ENCODE measurements around the gene ACYP2. TPM values are rescaled to one million over a fixed set of nuclear protein-coding genes. Genes with fewer than 3 reads are reported as not detected.

ACYP2 gene
- total RNA-seq, 3 donors from 2014 or later, result 19.3 to 39.2 (median 27.8) TPM

DNA sequence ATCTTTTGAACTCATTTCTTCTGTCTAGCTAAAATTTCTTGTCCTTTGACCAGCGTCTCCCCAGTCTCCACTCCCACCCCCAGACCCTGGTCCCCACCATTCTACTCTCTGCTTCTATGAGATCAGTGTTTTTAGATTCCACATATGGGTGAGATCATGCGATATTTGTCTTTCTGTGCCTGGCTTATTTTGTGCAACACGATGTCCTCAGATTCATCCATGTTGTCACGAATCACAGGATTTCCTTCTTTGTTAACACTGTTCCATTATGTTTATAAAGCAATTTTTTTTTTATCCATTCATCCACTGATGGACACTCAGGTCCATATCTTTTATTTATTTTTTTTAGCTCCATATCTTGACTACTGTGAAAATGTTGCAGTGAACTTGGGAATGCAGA lies 16.0 kb upstream of the ACYP2 start:
- Histone ChIP-seq H3K27me3 (no peaks in the 10 kb centered on the region), H3K36me3 (no peaks in the 10 kb centered on the region), H3K4me3 (no peak overlapping the region), H3K9me3 (no peaks in the 10 kb centered on the region), H3K27ac (no peak overlapping the region), H3K4me1 (no peaks in the 10 kb centered on the region)
- intact Hi-C loops (cut with DNase I; ENCODE audit: low total_unique reads), result no loop called here
- TF ChIP-seq POLR2AphosphoS5 (IDR thresholded peaks at IDR 0.05), result no peak
- TF ChIP-seq, protein P1, sequence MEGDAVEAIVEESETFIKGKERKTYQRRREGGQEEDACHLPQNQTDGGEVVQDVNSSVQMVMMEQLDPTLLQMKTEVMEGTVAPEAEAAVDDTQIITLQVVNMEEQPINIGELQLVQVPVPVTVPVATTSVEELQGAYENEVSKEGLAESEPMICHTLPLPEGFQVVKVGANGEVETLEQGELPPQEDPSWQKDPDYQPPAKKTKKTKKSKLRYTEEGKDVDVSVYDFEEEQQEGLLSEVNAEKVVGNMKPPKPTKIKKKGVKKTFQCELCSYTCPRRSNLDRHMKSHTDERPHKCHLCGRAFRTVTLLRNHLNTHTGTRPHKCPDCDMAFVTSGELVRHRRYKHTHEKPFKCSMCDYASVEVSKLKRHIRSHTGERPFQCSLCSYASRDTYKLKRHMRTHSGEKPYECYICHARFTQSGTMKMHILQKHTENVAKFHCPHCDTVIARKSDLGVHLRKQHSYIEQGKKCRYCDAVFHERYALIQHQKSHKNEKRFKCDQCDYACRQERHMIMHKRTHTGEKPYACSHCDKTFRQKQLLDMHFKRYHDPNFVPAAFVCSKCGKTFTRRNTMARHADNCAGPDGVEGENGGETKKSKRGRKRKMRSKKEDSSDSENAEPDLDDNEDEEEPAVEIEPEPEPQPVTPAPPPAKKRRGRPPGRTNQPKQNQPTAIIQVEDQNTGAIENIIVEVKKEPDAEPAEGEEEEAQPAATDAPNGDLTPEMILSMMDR (IDR thresholded peaks at IDR 0.05), result no peak
- no peak for TF ChIP-seq POLR2A (IDR thresholded peaks at IDR 0.05)
- no peak for DNase-seq (ENCODE audit: low spot score in 2 of 2)

DNA sequence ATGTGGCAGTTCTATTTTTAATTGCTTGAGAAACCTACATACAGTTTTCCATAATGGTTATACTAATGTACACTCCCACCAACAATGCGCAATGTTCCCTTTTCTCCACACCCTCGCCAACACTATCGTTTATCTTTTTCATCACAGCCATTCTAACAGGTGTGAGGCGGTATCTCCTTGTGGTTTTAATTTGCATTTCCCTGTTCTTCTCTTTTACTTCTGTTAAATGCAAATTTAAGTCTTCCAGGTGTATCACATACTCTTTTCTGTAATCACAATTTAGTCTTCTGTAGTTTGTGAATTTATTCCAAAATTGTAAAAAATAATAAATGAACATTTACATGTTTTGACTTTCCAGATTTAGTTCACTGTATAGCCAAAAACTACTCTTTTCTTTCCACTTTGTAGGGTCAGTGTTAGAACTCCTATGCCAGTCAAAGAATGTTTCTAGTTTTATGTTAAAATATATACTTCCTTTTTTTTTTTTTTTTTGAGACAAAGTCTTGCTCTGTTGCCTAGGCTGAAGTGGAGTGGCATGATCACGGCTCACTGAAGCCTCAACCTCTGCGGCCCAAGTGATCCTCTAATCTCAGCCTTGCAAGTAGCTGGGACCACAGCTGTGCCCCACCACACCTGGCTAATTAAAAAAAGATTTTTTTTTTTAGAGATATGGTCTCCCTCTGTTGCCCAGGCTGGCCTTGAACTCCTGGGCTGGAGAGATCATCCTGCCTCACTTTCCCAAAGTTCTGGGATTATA lies 15.4 kb upstream of the ACYP2 start:
- DNase-seq (ENCODE audit: low spot score in 2 of 2), result no peak
- no peak overlapping the region for H3K27ac ChIP-seq

DNA sequence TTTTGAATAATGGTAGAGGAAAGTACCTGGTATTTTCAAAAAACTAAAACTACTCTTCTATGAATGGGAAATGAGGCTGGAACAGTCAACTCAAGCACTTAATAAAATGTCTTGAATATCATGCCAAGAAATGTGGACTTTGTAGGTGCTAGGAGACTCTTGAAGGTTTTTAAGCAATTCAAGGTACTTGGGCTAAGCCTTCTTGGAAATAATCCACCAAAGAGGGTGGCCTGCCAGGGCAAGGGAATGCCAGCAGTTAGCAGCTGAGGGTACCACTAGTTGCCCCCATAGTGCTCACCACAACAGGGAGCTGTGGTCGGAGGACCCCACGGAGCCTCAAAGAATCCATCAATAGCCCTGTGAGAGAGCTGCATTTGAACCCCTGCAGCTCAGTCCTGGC lies 14.6 kb upstream of the ACYP2 start:
- H3K9me3 ChIP-seq, result no peaks in the 10 kb centered on the region
- H3K4me1 ChIP-seq, result no peaks in the 10 kb centered on the region
- H3K36me3 ChIP-seq, result no peaks in the 10 kb centered on the region
- H3K4me3 ChIP-seq, result no peak overlapping the region
- TF ChIP-seq POLR2AphosphoS5 (IDR thresholded peaks at IDR 0.05), result no peak
- TF ChIP-seq, protein P1 (IDR thresholded peaks at IDR 0.05), result no peak
- no peak for TF ChIP-seq POLR2A (IDR thresholded peaks at IDR 0.05)
- no peak for DNase-seq (ENCODE audit: low spot score in 2 of 2)
- intact Hi-C loops (cut with DNase I; ENCODE audit: low total_unique reads), result no loop called here
- no peak overlapping the region for H3K27ac ChIP-seq
- no peaks in the 10 kb centered on the region for H3K27me3 ChIP-seq

More for the DNA sequence above, 15.4 kb upstream of the ACYP2 start:
- H3K9me3 ChIP-seq, result no peaks in the 10 kb centered on the region
- TF ChIP-seq POLR2A (IDR thresholded peaks at IDR 0.05), result no peak
- TF ChIP-seq, protein P1 (IDR thresholded peaks at IDR 0.05), result no peak
- no peak for TF ChIP-seq POLR2AphosphoS5 (IDR thresholded peaks at IDR 0.05)
- no peaks in the 10 kb centered on the region for H3K36me3 ChIP-seq
- no peaks in the 10 kb centered on the region for H3K4me1 ChIP-seq
- intact Hi-C loops (cut with DNase I; ENCODE audit: low total_unique reads), result no loop called here
- no peaks in the 10 kb centered on the region for H3K27me3 ChIP-seq
- no peak overlapping the region for H3K4me3 ChIP-seq

DNA sequence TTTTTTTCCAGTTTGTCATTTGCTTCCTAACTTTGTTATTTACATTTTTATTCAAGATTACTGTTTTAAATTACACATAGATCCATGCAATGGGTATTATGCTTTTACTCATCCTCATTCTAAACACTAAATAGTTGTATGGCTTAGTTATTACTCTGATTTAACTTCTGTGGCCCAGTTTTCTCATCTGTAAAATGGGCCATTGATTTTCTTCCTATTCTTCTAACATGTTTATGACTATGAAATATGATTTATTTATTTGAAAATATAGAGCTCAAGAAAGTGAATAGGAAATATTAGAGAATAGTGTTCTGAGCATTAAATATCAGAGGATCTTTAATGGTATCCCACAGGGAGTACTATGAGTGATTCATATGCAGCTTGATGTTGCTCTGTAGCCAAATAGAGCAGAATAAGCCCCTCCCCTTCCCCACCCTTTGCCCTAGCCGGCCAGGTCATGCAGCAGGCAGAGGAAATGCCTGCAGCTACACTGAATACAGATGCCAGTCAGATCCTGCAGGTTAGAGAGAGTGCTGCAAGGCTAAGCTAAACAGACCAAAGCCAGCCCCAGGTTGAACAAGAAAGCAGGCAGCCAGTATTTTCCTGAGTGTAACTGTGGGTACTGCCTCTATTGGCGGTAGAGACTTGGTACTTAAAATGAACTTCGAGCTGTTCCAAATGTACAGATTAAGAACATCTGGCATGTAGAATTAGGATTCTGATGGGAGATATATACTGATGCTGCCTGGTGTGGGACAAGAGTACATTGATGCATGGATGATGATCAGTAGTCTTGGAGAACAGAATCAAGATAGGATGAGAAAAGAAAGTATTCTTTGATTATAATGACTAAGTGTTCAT lies 11.7 kb upstream of the ACYP2 start:
- no peak overlapping the region for H3K27ac ChIP-seq
- no peak for DNase-seq (ENCODE audit: low spot score in 2 of 2)
- no peak overlapping the region for H3K4me3 ChIP-seq
- TF ChIP-seq, protein P1 (IDR thresholded peaks at IDR 0.05), result peak in 1 of 3 donors; percentile 33
- no peak for TF ChIP-seq POLR2AphosphoS5 (IDR thresholded peaks at IDR 0.05)
- no peaks in the 10 kb centered on the region for H3K4me1 ChIP-seq
- no peaks in the 10 kb centered on the region for H3K9me3 ChIP-seq
- no peaks in the 10 kb centered on the region for H3K27me3 ChIP-seq
- no peaks in the 10 kb centered on the region for H3K36me3 ChIP-seq
- intact Hi-C loops (cut with DNase I; ENCODE audit: low total_unique reads), result no loop called here
